Neutrophil (primary cell): ENCODE data around the gene GPC6.

Experiments
- H3K27ac ChIP-seq: fragments of 200-600 bp; sonication (generic); 2 replicates; pipeline ENCODE4 v1.5.1; 2016; ENCODE audit warnings: mild to moderate bottlenecking, moderate library complexity
- H3K27me3 ChIP-seq: fragments of 200-600 bp; sonication (generic); 2 replicates; pipeline ENCODE4 v1.6.0; 2016; ENCODE audit warnings: mild to moderate bottlenecking
- H3K36me3 ChIP-seq: fragments of 200-600 bp; sonication (generic); 2 replicates; pipeline ENCODE4 v1.5.1; 2017
- H3K4me1 ChIP-seq, 2 experiments: fragments of 200-600 bp in 1 of 2; sonication (generic) in 1 of 2; 1 replicate in 1 of 2; 2 replicates in 1 of 2; pipeline versions ENCODE4 v1.5.1 to v1.6.1; 2013 to 2016; ENCODE audit warnings: low read depth in 1 of 2, low read length in 1 of 2, mild to moderate bottlenecking in 1 of 2, moderate library complexity in 1 of 2; ENCODE audit not compliant: control insufficient read depth in 1 of 2, insufficient read depth in 1 of 2
- H3K4me3 ChIP-seq, 2 experiments: fragments of 200-600 bp in 1 of 2; sonication (generic) in 1 of 2; 1 replicate in 1 of 2; 2 replicates in 1 of 2; pipeline ENCODE4 v1.5.1; 2013 to 2016; ENCODE audit warnings: low read depth in 1 of 2, low read length in 1 of 2, mild to moderate bottlenecking in 1 of 2, moderate library complexity in 1 of 2
- H3K9me3 ChIP-seq: fragments of 200-600 bp; sonication (generic); 2 replicates; pipeline ENCODE4 v1.5.1; 2016
- CTCF ChIP-seq: fragments of 200-600 bp; sonication (generic); IDR thresholded peaks from 2 replicates; pipeline ENCODE4 v1.5.1; 2016; ENCODE audit warnings: antibody characterized with exemption

Gene GPC6

GRCh38 chr13:93689333-93689732 lies 462.7 kb downstream of the GPC6 start:
- TF ChIP-seq CTCF, result no peak
- H3K4me1 ChIP-seq, result no peaks in the 10 kb centered on the region
- no peaks in the 10 kb centered on the region for H3K27me3 ChIP-seq
- H3K4me3 ChIP-seq, result no peak overlapping the region
- H3K9me3 ChIP-seq, result no peaks in the 10 kb centered on the region
- no peak overlapping the region for H3K27ac ChIP-seq
- H3K36me3 ChIP-seq, result no peaks in the 10 kb centered on the region

DNA sequence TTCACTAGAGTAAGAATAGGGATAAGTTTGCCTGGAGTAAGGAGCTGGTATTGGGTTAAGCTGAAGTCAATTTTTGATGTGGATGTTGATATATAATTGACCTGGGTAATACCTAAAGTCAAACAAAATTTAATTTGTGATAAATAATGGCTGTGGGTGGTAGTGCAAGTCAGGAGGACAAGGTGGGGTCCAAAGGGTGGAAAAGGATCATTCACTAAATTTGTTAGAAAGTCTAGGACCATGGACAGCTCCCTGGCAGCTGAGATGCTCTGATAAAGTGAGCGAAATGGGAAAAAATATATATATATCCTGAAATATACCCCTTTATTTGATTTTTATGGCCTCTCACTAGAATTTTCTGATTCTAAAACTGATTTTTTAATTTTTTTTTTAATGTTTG lies 463.5 kb downstream of the GPC6 start:
- no peak overlapping the region for H3K27ac ChIP-seq
- H3K36me3 ChIP-seq, result no peaks in the 10 kb centered on the region

GRCh38 chr13:93698016-93698613 lies 471.5 kb downstream of the GPC6 start:
- no peak for TF ChIP-seq CTCF
- H3K4me1 ChIP-seq, result no peaks in the 10 kb centered on the region
- no peaks in the 10 kb centered on the region for H3K36me3 ChIP-seq
- no peak overlapping the region for H3K27ac ChIP-seq
- H3K9me3 ChIP-seq, result no peaks in the 10 kb centered on the region
- no peak overlapping the region for H3K4me3 ChIP-seq
- no peaks in the 10 kb centered on the region for H3K27me3 ChIP-seq

More for the DNA sequence above, 463.5 kb downstream of the GPC6 start:
- no peaks in the 10 kb centered on the region for H3K27me3 ChIP-seq
- H3K4me3 ChIP-seq, result no peak overlapping the region
- no peaks in the 10 kb centered on the region for H3K4me1 ChIP-seq
- TF ChIP-seq CTCF, result no peak
- H3K9me3 ChIP-seq, result no peaks in the 10 kb centered on the region

DNA sequence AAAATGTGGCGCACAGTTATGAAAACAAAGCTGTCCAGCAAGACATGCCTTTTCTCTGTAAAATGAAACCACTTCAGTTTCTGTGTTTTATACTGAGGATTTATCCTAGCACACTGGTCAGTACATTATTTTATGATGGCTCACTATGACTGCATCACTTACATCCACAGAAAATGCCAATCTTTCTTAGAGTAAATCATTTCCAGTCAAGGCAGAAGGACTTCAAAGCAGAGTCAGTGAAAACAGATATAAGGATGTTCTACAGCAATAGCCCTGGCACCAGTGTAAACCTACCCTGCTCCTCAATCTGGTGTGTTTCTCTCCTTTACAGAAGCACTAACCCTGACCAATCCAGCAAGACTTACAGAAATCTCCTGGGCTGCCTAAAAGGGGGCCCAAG lies 473.5 kb downstream of the GPC6 start:
- no peaks in the 10 kb centered on the region for H3K36me3 ChIP-seq
- H3K27ac ChIP-seq, result no peak overlapping the region
- TF ChIP-seq CTCF, result no peak
- no peak overlapping the region for H3K4me3 ChIP-seq
- H3K9me3 ChIP-seq, result no peaks in the 10 kb centered on the region
- H3K4me1 ChIP-seq, result no peaks in the 10 kb centered on the region
- H3K27me3 ChIP-seq, result no peaks in the 10 kb centered on the region

DNA sequence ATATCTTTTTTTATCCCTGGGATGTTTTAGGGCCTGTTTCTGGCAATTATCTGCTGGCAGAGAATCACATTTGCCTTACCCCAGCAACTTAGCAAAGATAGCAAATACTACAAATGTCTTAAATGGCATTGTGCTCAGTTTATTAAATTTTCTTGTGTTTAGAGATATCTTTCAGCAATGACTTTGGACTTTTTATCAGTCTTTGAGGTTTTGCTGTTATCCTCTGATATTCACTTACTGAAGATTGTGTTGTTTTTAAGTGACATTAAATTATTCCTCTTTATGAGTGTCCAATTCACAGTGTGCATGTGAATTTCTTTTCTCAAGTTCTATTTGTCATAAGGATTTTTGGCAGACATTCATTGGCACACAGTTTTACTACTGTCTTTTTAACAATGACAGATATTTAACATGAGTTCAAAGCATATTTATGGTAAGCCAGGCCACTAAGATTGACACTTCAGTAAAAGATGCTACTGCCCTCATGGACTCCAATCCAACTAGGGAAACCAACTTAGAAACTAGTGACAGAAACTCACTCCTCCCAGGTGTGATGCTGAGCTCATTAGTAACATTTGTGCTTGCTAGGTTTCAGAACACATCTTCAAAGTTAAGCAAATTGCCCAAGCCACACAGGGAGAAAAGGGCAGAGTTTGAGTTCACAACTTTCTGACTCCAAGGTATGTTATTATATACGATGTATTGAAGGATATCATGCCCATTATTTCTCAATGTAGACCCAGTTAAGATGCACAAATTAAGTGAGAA lies 481.9 kb downstream of the GPC6 start:
- H3K4me1 ChIP-seq, result no peaks in the 10 kb centered on the region
- no peak overlapping the region for H3K27ac ChIP-seq
- TF ChIP-seq CTCF, result no peak
- no peaks in the 10 kb centered on the region for H3K36me3 ChIP-seq
- H3K4me3 ChIP-seq, result no peak overlapping the region
- no peaks in the 10 kb centered on the region for H3K9me3 ChIP-seq
- H3K27me3 ChIP-seq, result no peaks in the 10 kb centered on the region
